Stimulated activated CD8-positive, alpha-beta memory T cell treated with anti-CD3 and anti-CD28 coated beads, Interleukin-7, amount 100 ng/mL, for 4 hours (primary cell): ENCODE measurements around the gene SEC14L1.

Source experiments
- DNase-seq, 2 donors: peaks; one replicate each; pipeline ENCODE4 v3.0.0-alpha.2; 2020; ENCODE audit warnings: low read depth in 2 of 2

SEC14L1 gene

GRCh38 chr17:77163001-77163400, 22.2 kb downstream of the SEC14L1 start:
- DNase-seq: no peak

DNA sequence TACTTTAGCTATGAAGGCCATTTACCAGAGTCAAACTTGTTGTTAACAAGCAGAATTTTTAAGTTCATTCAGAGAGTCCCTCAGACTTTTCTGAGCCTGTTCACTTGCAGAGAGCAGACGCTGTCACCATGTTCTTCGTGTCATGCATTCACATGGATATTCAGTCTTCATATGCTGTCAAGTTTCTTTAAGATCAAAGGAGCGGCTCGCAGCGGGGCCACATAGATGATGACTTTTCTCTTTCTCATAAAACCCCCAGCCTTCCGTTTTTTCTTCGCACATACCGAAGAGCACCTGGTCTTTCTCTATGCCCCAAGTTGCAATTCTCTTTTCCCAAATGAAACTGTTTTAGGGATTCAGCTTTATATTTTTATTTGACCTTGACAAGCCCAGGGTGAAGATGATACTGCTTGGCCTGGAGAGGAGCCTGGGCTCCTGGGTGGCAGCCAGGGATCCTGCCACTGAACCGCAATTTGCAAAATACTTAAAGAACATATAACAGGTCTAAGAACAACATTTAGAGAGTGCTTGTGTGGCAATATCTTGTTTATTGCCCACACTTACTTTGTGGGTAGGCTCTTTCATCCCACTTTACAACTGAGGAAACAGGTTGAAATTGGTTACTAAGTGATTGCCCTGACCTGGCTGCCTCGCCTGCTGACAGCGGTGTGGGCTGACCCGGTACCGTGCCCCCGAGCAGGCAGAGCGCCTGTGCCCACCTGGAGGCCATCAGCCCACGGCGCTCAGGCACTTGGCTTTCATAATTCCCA, 22.9 kb downstream of the SEC14L1 start:
- no peak for DNase-seq

GRCh38 chr17:77164483-77165091, 23.8 kb downstream of the SEC14L1 start:
- DNase-seq: no peak

DNA sequence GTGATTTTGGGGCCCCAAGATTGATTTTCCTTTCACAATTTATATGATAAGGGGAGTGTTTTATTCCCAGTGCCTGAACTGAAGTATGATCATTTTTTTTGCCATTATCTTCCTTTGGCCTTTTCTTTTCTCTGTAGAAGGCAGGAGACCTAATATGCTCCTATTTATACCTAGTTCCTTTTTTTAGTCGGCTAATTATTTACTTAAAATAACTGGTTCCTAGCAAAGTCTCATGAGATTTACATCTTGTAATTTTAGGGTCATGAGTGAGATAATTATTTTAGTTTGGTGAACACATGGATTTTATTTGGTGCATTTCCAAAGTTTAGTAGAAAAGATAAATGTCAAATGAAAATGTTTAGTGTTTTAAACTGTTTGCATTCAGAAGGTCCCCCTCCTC, 24.8 kb downstream of the SEC14L1 start:
- DNase-seq: no peak

- no peak for DNase-seq
Observed at GRCh38 chr17:77167472-77168306, 26.9 kb downstream of the SEC14L1 start.

- DNase-seq: no peak
Observed at GRCh38 chr17:77173104-77173503, 32.3 kb downstream of the SEC14L1 start.

DNA sequence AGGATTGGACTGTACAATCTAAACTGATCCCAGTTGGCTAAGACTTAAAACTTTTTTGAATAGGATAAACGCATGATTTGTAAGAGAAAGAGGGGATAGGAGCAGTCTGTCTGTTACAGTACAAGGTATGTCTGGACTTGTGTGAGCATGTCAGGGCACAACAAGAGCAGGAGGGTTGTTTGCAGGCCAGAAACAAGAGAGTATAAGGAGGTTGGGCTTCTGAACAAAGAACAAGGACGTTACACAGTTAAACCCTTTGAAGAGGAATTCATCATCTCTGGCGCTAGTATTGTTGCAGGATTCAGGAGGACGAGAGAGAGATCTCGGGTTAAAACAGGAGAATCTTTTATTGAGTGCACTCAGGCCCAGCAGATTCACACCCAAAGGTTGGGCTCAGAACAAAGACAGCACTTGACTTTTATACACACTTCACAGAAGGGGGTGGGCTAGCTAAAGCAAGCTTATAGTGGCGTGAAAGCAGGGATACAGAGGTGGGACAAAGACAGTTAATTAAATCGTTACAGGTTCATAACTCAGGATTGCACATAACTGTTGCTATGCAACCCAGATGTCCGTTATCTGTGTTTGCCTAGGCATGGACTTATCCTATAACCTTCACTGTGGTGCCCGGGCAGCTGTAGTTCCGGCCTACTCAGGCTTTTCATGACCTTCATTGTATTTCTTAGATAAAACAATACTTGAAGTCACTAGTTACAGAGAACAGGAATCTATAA, 34.3 kb downstream of the SEC14L1 start:
- no peak for DNase-seq

DNA sequence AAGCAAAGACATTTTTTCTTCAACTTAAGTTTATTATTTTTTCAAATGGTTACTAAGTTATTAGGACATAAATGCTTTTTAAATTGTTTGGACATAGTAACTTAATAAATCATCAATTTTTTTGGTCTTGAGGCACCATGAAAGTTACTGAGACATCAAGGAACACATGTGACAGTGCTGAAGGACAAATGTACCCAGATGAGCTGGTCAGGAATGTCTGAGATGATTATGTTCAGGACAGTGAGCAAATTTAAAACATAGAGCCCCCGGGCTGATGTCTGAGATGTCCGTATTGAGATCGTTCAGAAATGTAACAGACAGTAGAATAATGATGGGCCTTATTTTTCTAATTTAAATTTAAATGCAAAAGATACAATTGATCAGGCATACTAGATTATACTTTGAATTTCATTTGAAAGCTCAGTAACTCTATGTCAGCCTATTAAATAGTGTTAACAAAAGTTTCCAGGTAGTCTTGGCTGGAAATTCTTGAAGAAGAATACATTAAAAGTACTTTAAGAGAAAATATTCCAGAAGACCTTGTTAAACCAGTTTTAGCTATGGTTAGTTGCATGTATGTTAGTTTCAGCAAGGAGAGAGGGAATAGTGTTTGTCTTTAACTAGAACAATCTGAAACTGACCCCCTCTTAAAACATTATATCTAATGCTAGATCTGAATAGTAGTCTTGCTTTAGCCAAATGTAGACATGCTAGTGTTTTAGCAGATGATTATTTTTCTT, 36.4 kb downstream of the SEC14L1 start:
- DNase-seq: no peak

- DNase-seq: no peak
Observed at GRCh38 chr17:77178050-77178449, 37.3 kb downstream of the SEC14L1 start.

- DNase-seq: no peak
Observed at GRCh38 chr17:77178563-77178962, 37.8 kb downstream of the SEC14L1 start.

DNA sequence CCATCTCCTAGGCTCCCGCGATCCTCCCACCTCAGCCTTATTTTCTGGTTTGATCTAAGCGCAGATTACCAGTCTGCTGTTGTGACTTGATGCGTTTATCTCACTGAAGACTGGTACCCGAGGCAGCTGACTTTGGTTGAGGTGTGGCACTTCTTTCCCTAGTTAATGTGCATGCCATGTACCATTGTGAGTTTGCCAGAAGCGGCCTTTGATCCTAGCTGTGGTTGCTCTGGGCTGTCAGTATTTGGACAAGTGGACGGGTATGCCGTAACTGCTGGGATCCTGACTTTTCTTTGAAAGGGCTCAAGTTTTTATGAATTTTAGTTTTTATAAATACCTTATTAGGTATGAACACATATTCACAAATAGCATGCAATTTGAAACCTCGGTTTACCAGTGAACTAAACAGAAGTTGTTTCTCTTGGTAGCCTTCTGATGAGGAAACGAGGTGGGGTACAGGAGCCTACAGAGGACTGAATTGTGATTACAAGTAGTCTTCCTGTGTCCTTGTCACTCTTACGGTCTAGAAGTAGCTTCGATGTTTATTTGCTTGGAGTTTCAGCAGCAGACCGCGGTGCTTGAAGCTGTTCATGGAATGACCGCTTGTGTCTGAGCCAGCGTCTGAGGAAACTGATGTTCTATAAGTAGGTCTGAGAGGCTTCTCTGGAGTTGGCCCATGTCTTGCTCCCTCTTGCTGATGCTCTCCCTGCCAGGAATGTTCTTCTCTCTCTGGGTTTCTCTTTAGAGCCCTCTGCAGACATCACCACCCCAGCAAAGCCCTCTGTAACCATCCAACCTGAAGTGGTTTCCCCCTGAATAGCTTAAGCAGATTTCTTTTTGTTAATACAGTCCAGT, 40.0 kb downstream of the SEC14L1 start:
- no peak for DNase-seq

GRCh38 chr17:77182205-77183172, 41.7 kb downstream of the SEC14L1 start:
- DNase-seq: no peak

DNA sequence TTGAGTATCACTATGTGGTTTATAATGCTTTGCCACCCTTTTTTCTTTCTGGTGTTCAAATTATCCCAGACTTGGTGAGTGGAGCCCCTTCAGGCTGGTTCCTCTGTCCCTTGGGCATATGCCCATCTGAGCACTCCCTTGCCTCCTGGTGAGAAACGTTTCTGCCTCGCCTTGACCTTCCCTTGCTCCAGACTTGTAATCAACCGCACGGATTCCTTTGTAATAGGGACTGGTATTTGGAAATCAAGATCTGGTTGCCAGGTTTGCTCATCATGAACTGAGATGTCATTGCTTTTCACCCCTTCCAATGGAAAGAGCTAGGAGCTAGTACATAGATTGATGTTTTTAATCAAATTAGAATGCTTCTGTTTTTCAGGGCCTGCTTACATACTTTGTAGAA, 43.7 kb downstream of the SEC14L1 start:
- DNase-seq: no peak

GRCh38 chr17:77185137-77185536, 44.4 kb downstream of the SEC14L1 start:
- DNase-seq: no peak

DNA sequence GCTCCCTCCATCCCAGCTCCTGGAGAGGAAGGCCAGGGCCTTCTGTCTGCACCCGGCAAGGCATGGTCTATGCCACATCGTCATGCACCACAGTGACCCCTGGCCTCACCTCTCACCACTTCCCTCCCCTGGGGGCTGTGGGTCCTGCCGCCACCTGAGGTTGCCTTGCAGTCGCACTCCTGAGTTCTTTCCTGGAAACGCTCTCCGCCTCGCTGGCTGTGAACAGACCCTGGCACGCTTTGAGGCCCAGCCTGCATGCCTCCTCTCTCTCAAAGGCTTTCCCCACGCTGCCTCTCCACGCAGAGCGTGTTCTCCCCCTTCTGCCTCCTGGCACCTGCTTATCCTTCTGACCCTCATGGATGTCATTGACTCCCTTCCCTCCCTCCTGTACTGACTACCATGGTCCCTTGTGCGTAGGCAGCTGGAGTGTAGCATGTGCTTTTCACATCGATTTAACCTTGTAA, 45.4 kb downstream of the SEC14L1 start:
- peak in 1 of 2 donors; percentile 12 for DNase-seq

GRCh38 chr17:77188084-77189066, 47.6 kb downstream of the SEC14L1 start:
- DNase-seq: no peak

GRCh38 chr17:77189148-77189547, 48.4 kb downstream of the SEC14L1 start:
- no peak for DNase-seq

DNA sequence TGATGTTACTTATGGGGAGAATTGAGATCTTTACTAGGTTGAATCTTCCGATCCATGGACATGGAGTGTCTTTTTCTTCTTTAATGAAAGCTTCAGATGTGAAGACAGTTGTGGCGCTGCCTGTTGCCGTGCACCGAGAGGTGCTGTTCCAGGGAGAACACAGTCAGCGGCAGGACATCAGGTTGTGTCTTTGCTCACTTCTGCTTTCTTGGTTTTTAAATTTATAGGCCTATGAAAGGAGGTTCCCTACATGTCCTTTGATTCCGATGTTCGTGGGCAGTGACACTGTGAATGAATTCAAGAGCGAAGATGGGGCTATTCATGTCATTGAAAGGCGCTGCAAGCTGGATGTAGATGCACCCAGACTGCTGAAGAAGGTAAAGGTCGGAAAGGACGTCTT, 49.8 kb downstream of the SEC14L1 start:
- no peak for DNase-seq
